ENCODE measurements around the gene SOWAHA.
A peak's percentile ranks its signal among the peaks of the same experiment; 100 is the strongest.

The SOWAHA gene

DNA sequence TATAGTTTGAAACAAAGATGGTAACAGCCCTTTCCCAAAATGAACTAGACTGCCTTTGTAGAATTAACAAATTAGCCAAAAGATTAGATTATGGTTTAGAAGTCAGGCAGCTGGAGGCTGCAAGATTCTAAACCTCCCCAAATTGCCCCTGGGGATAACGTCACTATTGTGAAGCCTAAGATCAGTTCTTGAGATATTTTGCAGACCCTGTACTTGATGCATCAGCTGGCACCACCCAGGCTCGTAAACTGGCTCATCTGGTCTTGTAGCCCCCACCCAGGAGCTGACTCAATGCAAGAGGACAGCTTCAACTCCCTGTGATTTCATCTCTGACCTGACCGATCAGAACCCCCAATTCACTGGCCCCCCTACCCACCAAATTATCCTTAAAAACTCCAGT, 4.2 kb upstream of the SOWAHA start:
- DNase-seq = no peak

DNA sequence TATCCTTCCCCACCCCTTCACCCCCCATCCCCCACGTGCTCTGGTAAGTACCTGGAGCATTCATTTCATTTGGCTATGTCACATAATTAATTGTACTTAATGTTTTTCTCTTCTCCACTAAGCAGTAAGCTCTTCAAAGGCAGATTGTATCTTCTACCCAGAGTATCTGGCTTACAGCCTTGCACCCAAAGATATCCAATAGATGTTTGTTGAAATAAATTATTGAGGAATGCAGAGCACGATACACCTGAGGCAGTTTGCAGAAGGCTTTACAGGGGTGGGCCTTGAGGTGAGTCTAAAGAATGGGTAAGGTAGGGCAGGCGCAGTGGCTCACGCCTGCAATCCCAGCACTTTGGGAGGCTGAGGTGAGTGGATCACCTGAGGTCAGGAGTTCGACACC, 2.5 kb upstream of the SOWAHA start:
- no peak for DNase-seq

DNA sequence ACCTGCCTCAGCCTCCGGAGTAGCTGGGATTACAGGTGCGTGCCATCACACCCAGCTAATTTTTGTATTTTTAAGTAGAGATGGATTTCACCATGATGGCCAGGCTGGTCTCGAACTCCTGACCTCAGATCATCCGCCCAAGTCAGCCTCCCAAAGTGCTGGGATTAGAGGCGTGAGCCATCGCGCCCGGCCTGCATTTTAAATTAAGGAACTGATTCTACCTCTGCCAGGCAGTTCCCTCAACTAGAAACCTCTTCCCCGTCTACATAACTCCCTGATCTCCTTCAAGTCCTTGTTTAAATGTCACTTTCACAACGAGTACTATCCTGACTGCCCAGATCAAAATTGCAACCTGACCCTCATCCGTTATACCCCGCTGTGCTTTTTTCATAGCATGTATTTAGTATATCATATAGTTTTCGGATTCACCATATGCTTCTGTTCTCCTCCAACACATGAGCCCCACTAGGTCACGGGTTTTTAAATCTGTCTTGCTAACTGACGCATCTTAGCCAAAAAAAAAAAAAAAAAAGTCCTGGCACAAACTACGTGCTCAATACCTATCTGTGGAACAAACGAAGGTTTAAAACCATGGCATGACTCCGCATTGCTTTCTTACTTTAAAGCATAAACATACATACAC, 858 bp upstream of the SOWAHA start:
- DNase-seq = no peak

DNA sequence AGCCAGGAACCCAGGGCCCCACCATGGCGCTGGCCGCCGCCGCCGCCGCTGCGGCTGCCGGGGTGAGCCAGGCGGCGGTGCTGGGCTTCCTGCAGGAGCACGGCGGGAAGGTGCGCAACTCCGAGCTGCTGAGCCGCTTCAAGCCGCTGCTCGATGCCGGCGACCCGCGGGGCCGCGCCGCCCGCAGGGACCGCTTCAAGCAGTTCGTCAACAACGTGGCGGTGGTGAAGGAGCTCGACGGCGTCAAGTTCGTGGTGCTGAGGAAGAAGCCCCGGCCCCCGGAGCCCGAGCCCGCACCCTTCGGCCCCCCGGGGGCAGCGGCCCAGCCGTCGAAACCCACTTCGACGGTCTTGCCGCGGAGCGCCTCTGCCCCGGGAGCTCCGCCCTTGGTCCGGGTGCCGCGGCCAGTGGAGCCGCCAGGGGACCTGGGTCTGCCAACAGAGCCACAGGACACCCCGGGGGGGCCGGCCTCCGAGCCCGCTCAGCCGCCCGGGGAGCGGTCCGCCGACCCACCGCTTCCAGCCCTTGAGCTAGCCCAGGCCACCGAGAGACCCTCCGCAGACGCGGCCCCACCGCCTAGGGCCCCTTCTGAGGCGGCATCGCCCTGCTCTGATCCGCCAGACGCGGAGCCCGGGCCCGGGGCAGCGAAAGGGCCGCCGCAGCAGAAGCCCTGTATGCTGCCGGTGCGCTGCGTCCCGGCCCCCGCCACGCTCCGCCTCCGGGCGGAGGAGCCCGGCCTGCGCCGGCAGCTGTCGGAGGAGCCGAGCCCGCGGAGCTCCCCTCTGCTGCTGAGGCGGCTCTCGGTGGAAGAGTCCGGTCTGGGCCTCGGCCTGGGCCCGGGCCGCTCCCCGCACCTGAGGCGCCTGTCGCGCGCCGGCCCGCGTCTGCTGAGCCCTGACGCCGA, 749 bp downstream of the SOWAHA start:
- DNase-seq = peak; percentile 53

DNA sequence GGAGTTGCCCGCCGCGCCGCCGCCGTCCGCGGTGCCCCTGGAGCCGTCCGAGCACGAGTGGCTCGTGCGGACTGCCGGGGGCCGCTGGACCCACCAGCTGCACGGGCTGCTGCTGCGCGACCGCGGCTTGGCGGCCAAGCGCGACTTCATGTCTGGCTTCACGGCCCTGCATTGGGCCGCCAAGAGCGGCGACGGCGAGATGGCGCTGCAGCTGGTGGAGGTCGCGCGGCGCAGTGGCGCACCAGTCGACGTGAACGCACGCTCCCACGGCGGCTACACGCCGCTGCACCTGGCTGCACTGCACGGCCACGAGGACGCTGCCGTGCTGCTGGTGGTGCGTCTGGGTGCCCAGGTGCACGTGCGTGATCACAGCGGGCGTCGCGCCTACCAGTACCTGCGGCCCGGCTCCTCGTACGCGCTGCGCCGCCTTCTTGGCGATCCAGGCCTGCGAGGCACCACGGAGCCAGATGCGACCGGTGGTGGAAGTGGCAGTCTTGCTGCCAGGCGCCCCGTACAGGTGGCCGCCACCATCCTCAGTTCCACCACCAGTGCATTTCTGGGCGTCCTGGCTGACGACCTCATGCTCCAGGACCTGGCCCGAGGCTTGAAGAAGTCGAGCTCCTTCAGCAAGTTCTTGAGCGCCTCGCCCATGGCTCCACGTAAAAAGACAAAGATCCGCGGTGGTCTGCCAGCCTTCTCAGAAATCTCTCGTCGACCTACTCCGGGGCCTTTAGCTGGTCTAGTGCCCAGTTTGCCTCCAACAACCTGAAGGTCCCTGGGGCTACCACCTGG, 1.6 kb downstream of the SOWAHA start:
- no peak for DNase-seq

DNA sequence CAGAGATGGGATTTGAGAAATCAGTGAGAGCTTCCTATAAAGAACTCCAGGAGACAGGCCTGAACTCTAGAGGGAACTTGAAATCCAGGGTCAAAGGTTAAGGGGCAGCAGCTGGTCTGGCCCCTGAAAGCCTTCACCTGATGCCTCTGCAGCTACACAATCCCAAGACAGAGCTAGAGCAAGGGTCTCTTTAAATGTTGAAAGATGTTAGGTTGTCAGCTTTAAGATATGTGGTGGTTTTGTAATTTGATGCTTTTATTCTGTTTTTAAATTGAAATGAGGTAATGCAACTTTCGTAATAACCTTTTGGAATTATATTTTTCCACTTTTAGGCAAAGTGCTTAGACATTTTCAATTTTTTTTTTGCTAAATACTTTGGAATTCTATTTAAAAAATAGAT, 2.4 kb downstream of the SOWAHA start:
- DNase-seq = no peak

DNA sequence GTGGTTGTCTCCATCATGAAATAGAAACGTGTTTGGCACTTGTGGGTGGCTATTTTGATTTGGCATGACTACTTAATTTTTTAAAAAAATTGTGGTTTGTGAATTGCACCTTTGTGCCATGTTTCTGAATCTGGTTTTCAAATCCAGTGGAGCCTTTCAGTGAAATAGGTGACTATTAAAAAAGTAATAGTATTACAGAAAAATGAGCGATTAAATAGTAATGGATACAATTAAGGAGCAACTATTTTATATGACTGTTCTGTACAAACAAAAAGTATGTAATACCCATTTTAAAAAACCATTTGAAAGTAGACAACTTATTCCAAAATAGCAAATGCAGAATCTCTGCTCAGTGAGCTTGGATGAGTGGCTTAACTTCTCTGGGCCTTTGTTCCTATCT, 3.0 kb downstream of the SOWAHA start:
- no peak for DNase-seq

DNA sequence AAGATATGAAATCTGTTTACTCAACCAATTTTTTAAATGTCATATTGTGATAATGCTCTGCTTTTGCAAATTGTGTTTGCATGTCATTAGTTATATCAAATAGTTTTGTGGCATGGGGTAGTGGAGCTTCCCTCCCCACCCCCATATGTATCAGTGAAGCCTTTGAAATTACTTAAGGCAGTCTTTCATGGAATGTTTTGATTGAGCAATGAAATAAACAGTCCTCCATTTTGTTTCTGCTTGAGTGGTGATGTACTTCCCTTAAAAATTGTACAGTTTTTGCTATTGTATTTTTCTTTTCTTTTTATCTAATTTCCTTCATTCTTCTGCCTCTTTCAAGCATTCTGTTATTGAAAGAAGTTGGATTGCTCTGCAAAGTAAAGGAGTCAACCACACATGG, 3.5 kb downstream of the SOWAHA start:
- no peak for DNase-seq

DNA sequence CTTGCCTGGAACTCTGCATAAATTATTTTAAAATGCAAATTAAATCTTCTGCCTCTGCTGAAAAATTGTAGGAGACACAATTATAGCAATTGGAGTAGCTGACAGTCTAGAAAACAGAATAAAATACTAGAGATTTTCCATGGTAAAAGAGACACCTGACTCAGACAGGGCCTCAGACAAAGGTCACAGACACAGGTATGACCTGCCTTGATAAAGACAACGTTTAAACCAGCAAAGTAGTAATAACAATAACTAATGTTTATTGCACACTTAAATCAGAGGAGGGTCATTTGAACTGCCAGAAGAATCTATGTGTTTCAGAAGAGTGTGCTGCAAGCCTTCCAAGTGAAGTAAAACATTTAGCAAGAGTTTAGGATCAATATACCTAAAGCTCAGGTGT, 3.9 kb downstream of the SOWAHA start:
- DNase-seq = no peak

DNA sequence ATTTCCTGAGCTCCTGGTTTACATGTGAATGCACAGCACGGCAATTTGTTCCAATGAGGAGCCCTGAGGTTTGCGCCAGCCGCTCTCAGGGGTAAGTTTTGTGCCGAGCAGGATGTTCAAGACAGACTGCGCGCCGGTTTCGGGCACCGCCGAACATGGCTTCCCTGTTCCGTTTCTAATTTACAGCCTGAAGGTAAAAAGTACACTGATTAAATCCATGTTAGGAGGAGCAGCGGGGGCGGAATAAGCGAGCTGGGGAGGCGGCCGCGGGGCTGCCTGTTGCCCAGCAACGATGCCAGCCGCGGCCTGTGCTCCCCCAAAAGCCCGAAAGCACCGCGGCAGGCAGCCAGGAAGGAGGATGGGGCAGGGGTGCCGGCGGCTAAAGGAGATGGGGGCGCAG, 6.4 kb downstream of the SOWAHA start:
- peak; percentile 18 for DNase-seq

DNA sequence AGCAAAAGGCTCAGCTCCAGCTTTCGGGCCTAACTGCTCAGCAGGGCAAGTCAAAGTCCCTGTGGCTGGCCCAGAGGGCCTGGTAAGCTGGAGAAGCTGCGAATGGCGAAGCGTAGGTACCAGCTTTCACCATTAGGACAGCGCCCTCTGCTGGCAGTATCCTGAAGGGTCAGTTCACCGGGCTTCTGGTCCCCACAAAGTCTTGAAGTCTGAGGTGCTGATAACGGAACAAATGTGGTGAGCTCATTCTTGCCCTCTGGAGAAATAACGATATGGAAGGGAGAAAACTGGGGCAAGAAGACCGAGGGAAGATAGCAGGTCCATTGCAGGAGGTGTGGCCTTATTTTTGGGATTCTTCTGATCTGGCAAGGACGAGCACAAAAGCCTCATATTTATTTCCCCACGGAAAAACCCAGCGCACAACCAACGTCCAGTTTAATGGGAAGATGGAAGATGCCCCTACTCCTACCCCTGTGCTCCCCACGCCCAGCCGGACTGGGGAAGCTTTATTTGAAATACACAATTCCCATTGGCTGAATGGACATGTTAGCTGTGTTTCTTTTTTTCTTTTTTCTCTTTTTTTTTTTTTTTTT, 7.2 kb downstream of the SOWAHA start:
- DNase-seq = peak; percentile 96

DNA sequence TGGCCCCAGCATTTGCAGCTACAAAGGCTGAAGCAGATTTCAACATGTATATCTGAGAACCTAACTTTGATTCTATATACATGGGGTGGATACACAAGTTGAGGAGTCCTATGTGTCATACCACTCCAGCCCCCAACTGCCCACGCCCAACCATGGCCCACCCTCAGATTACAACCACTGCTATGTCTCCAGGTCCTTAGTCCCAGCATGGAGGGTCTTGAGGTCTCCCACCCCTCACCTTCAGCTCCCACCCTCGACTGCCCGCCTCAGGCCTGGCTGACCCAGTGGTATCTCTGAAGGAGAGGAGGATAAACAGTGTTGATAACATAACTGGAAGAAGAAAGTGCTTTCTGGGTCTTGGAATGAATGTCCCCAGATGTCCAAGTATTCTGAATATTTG, 8.2 kb downstream of the SOWAHA start:
- no peak for DNase-seq

DNA sequence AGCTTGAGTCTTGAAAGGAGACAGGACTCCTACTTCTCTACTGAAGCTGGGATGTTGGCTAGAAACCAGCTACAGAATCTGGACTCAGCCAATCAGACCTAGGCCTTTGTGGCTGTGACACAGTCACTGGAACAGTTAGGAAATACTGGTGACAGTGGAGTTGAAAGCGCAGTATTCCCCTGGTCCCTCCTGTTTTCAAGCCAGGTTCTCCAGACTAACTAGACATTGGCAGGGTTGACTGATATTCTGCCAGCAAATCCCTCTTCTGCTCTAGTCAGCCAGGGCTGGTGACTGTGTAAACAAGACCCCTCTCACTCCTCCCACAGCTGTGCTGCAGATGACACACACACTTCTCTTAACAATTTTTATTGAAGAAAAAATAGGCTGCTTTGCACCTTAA, 8.7 kb downstream of the SOWAHA start:
- DNase-seq = no peak

DNA sequence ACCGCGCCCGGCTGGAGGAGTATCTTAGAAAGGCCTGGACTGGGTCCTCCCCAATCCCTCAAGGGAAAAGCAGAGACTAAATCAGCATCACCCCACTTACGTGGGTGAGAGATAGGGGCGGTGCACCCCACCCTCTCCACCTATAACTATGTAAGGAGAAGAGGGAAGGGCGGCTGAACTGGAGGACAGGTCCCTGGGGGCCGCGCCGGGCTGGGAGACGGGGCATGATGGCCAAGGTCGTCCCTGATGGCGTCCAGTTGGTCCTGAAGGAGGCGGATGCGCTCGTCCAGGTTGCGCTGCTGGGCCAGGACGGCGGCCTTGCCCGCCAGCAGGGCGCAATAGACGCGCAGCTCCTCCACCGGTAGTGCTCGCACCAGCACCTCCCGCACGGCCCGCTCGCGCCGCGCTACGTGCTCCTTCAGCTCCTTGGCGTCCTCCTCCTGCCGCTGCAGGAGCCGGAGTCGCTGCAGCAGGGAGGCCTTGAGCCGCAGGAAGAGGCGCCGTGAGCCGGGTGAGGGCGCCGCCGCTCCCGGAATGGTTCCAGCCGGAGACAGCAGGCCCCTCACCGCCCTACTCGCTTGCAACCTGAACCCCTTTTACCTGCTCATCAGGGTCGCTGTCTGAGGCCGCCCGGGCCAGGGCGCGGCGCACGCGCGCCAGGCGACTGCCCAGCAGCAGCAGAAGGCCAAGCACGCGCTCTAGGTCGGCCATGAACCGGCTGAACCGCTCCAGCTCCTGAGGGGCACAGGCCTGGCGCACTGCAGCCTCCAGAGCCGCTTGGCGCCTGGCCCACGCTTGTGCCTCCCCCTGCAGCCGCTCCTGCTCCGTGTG, 9.8 kb downstream of the SOWAHA start:
- DNase-seq = peak; percentile 51

DNA sequence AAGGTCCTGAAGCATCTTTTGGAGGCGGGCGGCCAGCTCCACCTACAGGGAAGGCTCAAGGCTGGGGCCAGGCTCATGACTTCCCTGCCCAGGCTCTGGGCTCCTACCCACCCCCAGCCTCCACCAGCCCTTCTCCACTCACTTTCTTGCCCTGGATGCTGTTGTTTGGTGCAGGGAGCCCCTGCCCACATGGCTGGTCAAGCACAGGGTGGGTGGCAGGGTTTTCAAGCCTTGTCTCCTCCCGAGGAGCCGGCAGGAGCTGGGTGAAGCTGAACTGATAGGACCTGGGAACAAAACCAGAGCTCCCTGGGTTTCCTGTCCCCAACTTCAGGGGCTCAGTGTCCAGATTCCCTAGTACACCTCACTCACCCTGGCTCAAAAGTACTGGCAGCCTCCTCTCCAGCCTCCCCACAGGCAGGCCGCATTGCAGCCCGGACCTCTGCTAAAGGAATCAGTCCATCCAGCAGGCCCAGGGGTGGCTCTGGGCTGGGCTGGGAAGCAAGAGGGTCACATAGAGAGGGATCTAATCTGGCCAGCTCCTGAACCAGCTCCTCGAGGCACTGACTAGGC, 10.5 kb downstream of the SOWAHA start:
- DNase-seq = no peak

DNA sequence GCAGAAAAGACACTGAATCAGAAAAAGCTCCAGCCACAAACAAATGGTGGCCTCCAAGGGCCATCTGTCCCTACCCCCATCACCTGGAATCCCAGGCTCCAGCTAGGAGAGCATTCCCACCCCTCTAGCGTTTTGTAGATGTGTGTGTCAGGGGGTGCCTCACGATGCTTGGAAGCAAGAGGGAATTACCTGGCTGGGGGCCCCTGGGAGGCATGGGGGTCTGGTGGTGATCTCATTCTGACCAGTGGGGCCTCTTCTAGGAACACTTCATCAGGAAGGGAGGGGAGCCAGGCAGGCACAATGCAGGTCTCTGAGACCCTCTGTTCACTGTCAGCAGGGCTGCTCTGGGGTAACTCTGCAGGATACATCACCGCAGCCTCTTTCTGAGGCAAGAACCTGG, 11.3 kb downstream of the SOWAHA start:
- DNase-seq = no peak

DNA sequence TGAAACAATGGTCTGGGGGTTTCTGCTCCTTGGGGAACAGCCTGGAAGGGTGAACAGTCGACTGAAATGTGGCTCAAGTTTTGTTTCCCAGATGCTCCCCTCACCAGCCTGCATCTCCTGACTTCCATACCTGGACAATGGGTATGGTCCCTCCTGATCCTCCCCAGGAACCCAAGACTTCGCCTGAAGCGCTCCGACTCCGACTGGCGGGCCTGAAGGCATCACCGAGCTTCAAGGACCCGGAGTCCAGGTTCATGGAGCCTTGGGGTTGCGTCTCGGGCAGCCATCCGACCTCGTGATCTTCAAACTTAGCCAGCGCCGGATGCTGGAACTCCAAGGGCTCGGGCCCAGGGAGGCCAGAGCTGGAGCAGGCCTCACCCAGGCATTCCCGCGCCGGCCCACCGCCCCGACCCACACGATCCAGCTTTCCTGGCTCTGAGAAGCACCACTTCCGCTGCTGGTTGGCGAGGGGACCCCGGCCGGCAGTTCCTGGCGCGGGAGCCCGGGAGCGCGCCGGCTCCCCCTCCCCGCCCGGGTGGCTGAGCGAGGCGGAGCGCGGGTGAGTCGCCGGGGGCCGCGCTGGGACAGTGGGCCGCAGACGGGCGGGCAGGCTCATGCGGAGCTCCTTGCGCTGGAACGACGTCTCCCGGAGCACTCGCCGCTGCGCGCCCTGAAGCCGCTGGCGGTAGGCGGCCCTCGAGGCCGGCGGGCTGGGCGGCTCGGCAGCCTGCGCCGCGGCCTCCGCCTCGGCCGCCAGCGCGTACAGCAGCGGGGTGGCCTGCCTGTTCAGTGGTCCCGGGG, 12.1 kb downstream of the SOWAHA start:
- DNase-seq = peak; percentile 19

DNA sequence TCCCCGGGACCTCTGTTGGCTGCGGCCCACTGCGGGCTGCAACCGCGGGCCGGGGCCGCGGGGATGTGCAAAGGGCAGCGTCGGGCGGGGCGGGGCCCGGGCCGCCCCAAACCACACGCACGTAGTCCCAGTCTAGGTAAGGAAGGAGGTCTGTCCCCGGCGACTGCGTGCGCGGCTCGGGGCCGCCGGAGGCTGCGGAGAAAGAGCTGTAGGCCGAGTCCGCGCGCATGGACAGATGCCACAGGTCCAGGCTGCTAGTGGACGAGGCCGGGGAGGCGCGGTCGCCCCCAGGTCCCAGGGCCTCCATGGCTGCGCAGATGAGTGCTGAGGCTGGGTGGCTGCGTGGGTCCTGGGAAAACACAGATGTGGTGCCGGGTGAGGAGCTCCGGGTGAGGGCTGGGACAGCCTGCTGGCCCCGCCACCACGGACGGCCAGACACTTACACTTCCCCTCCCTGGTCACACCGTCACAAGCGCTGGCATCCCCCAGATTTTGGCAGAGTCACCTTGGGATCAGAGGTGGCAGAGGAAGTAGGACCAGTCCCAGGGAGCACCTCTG, 12.8 kb downstream of the SOWAHA start:
- peak; percentile 30 for DNase-seq

DNA sequence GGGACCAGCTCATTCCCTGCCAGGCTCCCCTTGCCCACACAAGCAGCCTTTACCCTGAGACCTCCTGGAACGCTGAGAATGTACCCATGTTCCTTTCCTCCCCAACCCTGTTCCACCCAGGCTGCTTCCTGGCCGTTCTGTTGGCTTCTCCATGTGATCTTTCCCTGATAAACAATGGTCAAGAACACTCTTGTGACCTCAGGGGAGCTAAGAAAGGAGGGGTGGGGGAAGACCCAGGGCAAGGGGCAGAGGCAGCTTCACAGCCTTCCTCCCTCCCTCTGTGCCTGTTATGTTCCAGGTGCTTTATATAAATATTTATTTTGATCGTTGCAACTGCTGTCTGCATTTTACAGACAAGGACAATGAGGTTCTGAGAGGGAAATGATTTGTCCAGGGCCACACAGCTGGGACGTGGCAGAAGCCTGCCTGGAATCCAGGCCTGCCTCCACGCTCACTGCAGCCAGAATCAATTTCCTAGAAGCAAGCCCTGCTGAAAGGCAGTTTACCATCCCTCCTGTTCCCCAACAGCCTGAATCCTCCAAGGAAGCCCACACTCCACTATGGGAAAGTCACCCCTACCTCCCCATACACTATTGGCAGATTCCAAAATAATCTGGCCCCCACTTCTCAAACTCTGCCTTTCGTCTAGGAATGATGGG, 13.5 kb downstream of the SOWAHA start:
- DNase-seq = no peak

Measured in activated CD4-positive, alpha-beta T cell treated with anti-CD3 and anti-CD28 coated beads for 48 hours (primary cell).